ENCODE data around the gene UBALD2.
"Not testable (repeated sequence)": the region's sequence is repeated elsewhere in the genome, so short reads cannot be mapped to it uniquely, and the experiment has no call there.

UBALD2 gene

DNA sequence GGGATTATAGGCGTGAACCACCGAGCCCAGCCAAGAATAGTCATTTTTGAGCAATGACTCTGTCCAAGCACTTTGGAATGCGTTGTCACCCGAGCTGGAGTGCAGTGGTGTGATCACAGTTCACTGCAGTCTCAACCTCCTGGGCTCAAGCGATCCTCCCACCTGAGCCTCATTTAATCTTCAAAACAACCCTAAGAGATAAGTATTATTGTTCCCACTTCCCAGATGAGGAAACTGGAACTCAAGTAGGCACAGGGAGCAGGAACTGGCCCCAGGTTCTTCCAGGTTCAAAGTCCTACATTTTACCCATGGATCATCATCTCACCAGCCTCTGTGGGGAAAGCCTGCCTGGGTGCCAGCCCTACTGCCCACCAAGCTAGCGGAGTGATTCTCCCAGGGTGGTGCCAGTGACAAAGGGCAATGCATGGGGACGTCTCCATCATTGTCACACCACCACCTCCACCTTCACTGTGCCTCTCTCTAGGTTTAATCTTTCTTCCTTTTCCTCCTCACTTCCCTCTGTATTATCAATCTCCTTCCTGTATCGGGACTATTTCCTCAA lies 13.6 kb upstream of the UBALD2 start:
- in situ Hi-C loops (cut with MboI; ENCODE audit: low sequenced_read_pairs) = no loop called here
- no peak overlapping the region for H3K4me3 ChIP-seq
- no peaks in the 10 kb centered on the region for H3K27me3 ChIP-seq (ENCODE audit: low read depth)
- no peaks in the 10 kb centered on the region for H3K36me3 ChIP-seq (replicated peaks)
- no peak for DNase-seq (ENCODE audit: low spot score in 2 of 2)
- no peaks in the 10 kb centered on the region for H3K4me1 ChIP-seq
- no peaks in the 10 kb centered on the region for H3K9me3 ChIP-seq

- H3K9me3 ChIP-seq = no peaks in the 10 kb centered on the region
- no peak for DNase-seq (ENCODE audit: low spot score in 2 of 2)
- in situ Hi-C loops (cut with MboI; ENCODE audit: low sequenced_read_pairs) = no loop called here
- no peak overlapping the region for H3K4me3 ChIP-seq
- no peaks in the 10 kb centered on the region for H3K4me1 ChIP-seq
- H3K27me3 ChIP-seq (ENCODE audit: low read depth) = no peaks in the 10 kb centered on the region
- H3K36me3 ChIP-seq (replicated peaks) = no peaks in the 10 kb centered on the region
Observed at GRCh38 chr17:76252040-76252954, 12.9 kb upstream of the UBALD2 start.

- in situ Hi-C loops (cut with MboI; ENCODE audit: low sequenced_read_pairs); H3K9me3 ChIP-seq; H3K4me3 ChIP-seq; DNase-seq (ENCODE audit: low spot score in 2 of 2); H3K4me1 ChIP-seq; H3K36me3 ChIP-seq (replicated peaks); H3K27me3 ChIP-seq (ENCODE audit: low read depth): not testable (repeated sequence)
Observed at GRCh38 chr17:76252967-76253766, 12.0 kb upstream of the UBALD2 start.

DNA sequence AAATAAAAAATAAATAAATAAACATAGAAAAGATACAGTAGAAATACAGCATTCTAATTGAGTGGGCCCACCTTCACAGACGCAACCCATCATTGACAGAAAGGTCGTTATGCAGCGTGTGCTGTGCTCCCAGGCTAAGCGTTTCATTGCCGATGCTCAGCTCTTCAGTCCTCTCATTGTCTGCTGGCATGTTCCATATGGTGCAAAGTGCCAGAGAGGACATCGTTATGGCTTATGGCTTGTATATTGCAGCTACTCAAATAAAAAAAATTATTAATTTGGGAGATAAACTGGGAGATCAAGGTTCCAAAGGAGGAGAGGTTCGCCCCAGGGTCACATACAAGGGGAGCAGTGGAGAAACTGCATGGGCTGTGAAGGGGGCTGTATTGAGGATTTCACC lies 11.3 kb upstream of the UBALD2 start:
- in situ Hi-C loops (cut with MboI; ENCODE audit: low sequenced_read_pairs) = no loop called here
- Histone ChIP-seq H3K27me3 (ENCODE audit: low read depth) (no peaks in the 10 kb centered on the region), H3K36me3 (replicated peaks) (no peaks in the 10 kb centered on the region), H3K9me3 (no peaks in the 10 kb centered on the region), H3K4me1 (no peaks in the 10 kb centered on the region), H3K4me3 (no peak overlapping the region)
- no peak for DNase-seq (ENCODE audit: low spot score in 2 of 2)

DNA sequence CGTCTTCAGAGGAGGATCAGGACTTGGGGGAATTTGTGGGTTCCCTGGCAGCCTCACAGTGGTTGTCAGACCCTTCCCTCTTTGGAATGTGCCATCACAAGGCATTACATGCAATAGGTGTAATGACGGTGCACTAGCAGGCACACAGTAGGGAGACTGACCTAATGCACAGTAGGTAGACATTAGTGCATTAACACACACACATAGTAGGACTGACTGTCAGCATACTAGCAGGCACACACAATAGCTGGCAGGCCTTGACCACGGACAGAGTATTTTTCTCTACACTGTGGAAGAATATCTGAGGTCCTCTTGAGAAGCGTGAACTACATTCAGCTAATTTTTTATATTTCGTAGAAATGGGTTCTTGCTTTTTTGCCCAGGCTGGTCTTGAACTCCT lies 10.9 kb upstream of the UBALD2 start:
- DNase-seq (ENCODE audit: low spot score in 2 of 2) = no peak
- Histone ChIP-seq H3K27me3 (ENCODE audit: low read depth) (no peaks in the 10 kb centered on the region), H3K4me3 (no peak overlapping the region), H3K4me1 (no peaks in the 10 kb centered on the region), H3K36me3 (replicated peaks) (no peaks in the 10 kb centered on the region), H3K9me3 (no peaks in the 10 kb centered on the region)
- in situ Hi-C loops (cut with MboI; ENCODE audit: low sequenced_read_pairs) = no loop called here

GRCh38 chr17:76255801-76256429 lies 9.2 kb upstream of the UBALD2 start:
- Histone ChIP-seq H3K4me3 (no peak overlapping the region), H3K4me1 (no peaks in the 10 kb centered on the region), H3K27me3 (ENCODE audit: low read depth) (no peaks in the 10 kb centered on the region), H3K36me3 (replicated peaks) (no peaks in the 10 kb centered on the region), H3K9me3 (no peaks in the 10 kb centered on the region)
- no peak for DNase-seq (ENCODE audit: low spot score in 2 of 2)
- in situ Hi-C loops (cut with MboI; ENCODE audit: low sequenced_read_pairs) = no loop called here

- DNase-seq (ENCODE audit: low spot score in 2 of 2); H3K4me1 ChIP-seq; H3K4me3 ChIP-seq; H3K9me3 ChIP-seq; in situ Hi-C loops (cut with MboI; ENCODE audit: low sequenced_read_pairs); H3K27me3 ChIP-seq (ENCODE audit: low read depth); H3K36me3 ChIP-seq (replicated peaks): not testable (repeated sequence)
Observed at GRCh38 chr17:76256430-76257050, 8.6 kb upstream of the UBALD2 start.

- DNase-seq (ENCODE audit: low spot score in 2 of 2) = no peak
- H3K27me3 ChIP-seq (ENCODE audit: low read depth) = no peaks in the 10 kb centered on the region
- no peaks in the 10 kb centered on the region; the same call in 1 of the 2 replicates for H3K9me3 ChIP-seq
- no peak overlapping the region for H3K4me3 ChIP-seq
- H3K4me1 ChIP-seq = peaks cover 6% of the 10 kb centered on the region
- H3K36me3 ChIP-seq (replicated peaks) = no peaks in the 10 kb centered on the region
- in situ Hi-C loops (cut with MboI; ENCODE audit: low sequenced_read_pairs) = no loop called here
Observed at GRCh38 chr17:76260220-76260619, 4.9 kb upstream of the UBALD2 start.

GRCh38 chr17:76260669-76261068 lies 4.5 kb upstream of the UBALD2 start:
- no peak for DNase-seq (ENCODE audit: low spot score in 2 of 2)
- Histone ChIP-seq H3K4me1 (peaks cover 6% of the 10 kb centered on the region), H3K27me3 (ENCODE audit: low read depth) (no peaks in the 10 kb centered on the region), H3K36me3 (replicated peaks) (no peaks in the 10 kb centered on the region), H3K9me3 (no peaks in the 10 kb centered on the region; the same call in 1 of the 2 replicates), H3K4me3 (no peak overlapping the region)
- in situ Hi-C loops (cut with MboI; ENCODE audit: low sequenced_read_pairs) = no loop called here

DNA sequence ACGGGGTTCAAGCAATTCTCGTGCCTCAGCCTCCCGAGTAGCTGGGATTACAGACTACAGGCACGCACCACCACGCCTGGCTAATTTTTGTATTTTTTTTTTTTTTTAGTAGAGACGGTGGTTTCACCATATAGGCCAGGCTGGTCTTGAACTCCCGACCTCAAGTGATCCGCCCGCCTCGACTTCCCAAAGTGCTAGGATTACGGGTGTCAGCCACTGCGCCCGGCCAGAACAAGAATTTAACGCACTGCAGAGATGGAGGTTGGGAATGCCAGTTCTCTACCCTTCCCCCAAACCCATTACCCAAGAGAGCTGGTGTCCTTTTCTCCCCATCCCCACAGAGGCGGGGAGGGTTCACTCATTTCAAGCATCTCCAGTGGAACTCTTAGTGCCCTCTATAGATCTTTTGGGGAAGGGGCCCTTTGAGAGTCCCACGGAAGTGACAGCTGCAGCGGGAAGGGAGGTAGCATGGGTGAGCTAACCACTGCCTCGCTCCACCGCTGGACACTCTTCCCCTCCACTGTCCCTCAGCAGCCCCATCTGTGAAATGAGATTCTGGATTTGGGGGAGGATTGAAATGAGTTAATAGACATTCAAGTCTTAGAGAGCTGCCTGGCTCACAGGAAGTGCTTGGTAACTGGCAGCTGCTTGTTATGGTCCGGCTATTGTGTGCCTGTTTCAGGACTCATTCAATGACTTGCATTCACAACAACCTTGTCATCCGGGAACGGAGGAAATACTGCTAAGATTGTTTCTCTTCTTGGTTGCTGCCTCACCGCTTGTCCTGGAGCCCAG lies 3.5 kb upstream of the UBALD2 start:
- no peak for DNase-seq (ENCODE audit: low spot score in 2 of 2)
- in situ Hi-C loops (cut with MboI; ENCODE audit: low sequenced_read_pairs) = no loop called here
- H3K4me1 ChIP-seq = peaks cover 9% of the 10 kb centered on the region

GRCh38 chr17:76262732-76263344 lies 2.3 kb upstream of the UBALD2 start:
- DNase-seq (ENCODE audit: low spot score in 2 of 2) = no peak
- in situ Hi-C loops (cut with MboI; ENCODE audit: low sequenced_read_pairs) = no loop called here
- H3K27me3 ChIP-seq (ENCODE audit: low read depth) = no peaks in the 10 kb centered on the region
- peaks cover 2% of the 10 kb centered on the region; the same call in 1 of the 2 replicates for H3K36me3 ChIP-seq (replicated peaks)
- no peak overlapping the region for H3K4me3 ChIP-seq
- no peaks in the 10 kb centered on the region; the same call in 1 of the 2 replicates for H3K9me3 ChIP-seq
- peaks cover 14% of the 10 kb centered on the region for H3K4me1 ChIP-seq

More for the DNA sequence above, 3.5 kb upstream of the UBALD2 start:
- no peaks in the 10 kb centered on the region; the same call in 1 of the 2 replicates for H3K9me3 ChIP-seq
- H3K4me3 ChIP-seq = no peak overlapping the region
- no peaks in the 10 kb centered on the region for H3K36me3 ChIP-seq (replicated peaks)
- H3K27me3 ChIP-seq (ENCODE audit: low read depth) = no peaks in the 10 kb centered on the region

- in situ Hi-C loops (cut with MboI; ENCODE audit: low sequenced_read_pairs) = no loop called here
- DNase-seq (ENCODE audit: low spot score in 2 of 2) = no peak
- H3K27me3 ChIP-seq (ENCODE audit: low read depth) = no peaks in the 10 kb centered on the region
- H3K36me3 ChIP-seq (replicated peaks) = peaks cover 3% of the 10 kb centered on the region; the same call in 1 of the 2 replicates
- H3K4me1 ChIP-seq = peaks cover 14% of the 10 kb centered on the region
- no peak overlapping the region for H3K4me3 ChIP-seq
- no peaks in the 10 kb centered on the region; the same call in 1 of the 2 replicates for H3K9me3 ChIP-seq
Observed at GRCh38 chr17:76263896-76264295, 1.3 kb upstream of the UBALD2 start.

Data from HAP-1 (cell line).